Left renal cortex interstitium (tissue), 4 donors: ENCODE results near the gene GANAB. TPM values are rescaled to one million over a fixed set of nuclear protein-coding genes. Genes with fewer than 3 reads are reported as not detected.
A peak's percentile ranks its signal among the peaks of the same experiment; 100 is the strongest.
"Not testable (repeated sequence)": the region's sequence is repeated elsewhere in the genome, so short reads cannot be mapped to it uniquely, and the experiment has no call there.

Source experiments
- DNase-seq, 4 donors: peaks; one replicate each; pipeline ENCODE4 v3.0.0-alpha.2; 2013; ENCODE audit warnings: low read depth in 4 of 4, low spot score in 2 of 4, missing footprints in 1 of 4
- polyA plus RNA-seq, 4 donors: library from polyadenylated mRNA; unstranded; fragments of 120-200 nt; gene quantifications; one replicate each; pipeline ENCODE4 v1.2.1, GENCODE V29; 2013; ENCODE audit not compliant: insufficient read length in 4 of 4

Gene GANAB
- polyA plus RNA-seq, 4 donors = 373 to 393 (median 382) TPM

- no peak for DNase-seq
Measured at GRCh38 chr11:62669420-62670161, 23.2 kb upstream of the GANAB start.

GRCh38 chr11:62667460-62667859 is 21.0 kb upstream of the GANAB start:
- no peak for DNase-seq

- DNase-seq = no peak
Measured at GRCh38 chr11:62666259-62666926, 20.0 kb upstream of the GANAB start.

- DNase-seq = peak in 2 of 4 donors; percentile 50 to 57
Measured at GRCh38 chr11:62665599-62666258, 19.3 kb upstream of the GANAB start.

- peak; percentile 88 to 93 (median 91) for DNase-seq
Measured at GRCh38 chr11:62665075-62665598, 18.7 kb upstream of the GANAB start, which contains the start of the genes C11orf98 and CSKMT. Gene C11orf98, minus strand, starts transcription at chr11:62665210. Its CDS starts 41 bp downstream, at chr11:62665169. Gene CSKMT, plus strand, starts transcription at chr11:62665312. Its CDS starts 568 bp downstream, at chr11:62665880.

GRCh38 chr11:62664405-62665074 is 18.1 kb upstream of the GANAB start:
- DNase-seq = peak in 1 of 4 donors; percentile 50

- no peak for DNase-seq
Measured at GRCh38 chr11:62656796-62657429, 10.5 kb upstream of the GANAB start.

GRCh38 chr11:62654297-62654696 is 7.9 kb upstream of the GANAB start:
- DNase-seq = no peak

GRCh38 chr11:62652161-62653006 is 6.0 kb upstream of the GANAB start:
- DNase-seq = no peak

- DNase-seq = not testable (repeated sequence)
Measured at GRCh38 chr11:62650283-62650682, 3.9 kb upstream of the GANAB start.

GRCh38 chr11:62649486-62649885 is 3.1 kb upstream of the GANAB start:
- DNase-seq = no peak

GRCh38 chr11:62648967-62649364 is 2.6 kb upstream of the GANAB start:
- DNase-seq = no peak

- no peak for DNase-seq
Measured at GRCh38 chr11:62648185-62648966, 2.0 kb upstream of the GANAB start.

GRCh38 chr11:62647609-62648005 is 1.2 kb upstream of the GANAB start:
- no peak for DNase-seq

GRCh38 chr11:62646825-62647608 is 604 bp upstream of the GANAB start:
- no peak for DNase-seq

GRCh38 chr11:62645671-62645945 is 805 bp downstream of the GANAB start:
- no peak for DNase-seq

- no peak for DNase-seq
Measured at GRCh38 chr11:62644220-62644619, 2.2 kb downstream of the GANAB start.

GRCh38 chr11:62632492-62632891 is 13.9 kb downstream of the GANAB start:
- no peak for DNase-seq
